KOPT-K1 (cell line): Measurements from ENCODE around the gene KLK15.

Experiments
- H3K27ac ChIP-seq: fragments of 200-600 bp; sonication (generic); 2 replicates; pipeline ENCODE4 v1.5.1; 2016; ENCODE audit warnings: antibody characterized with exemption, mild to moderate bottlenecking, low read depth, low read length; ENCODE audit not compliant: poor library complexity, severe bottlenecking
- H3K36me3 ChIP-seq: fragments of 200-600 bp; sonication (generic); 2 replicates; pipeline ENCODE4 v1.5.1; 2017; ENCODE audit warnings: antibody characterized with exemption, mild to moderate bottlenecking, low read length, moderate library complexity; ENCODE audit not compliant: insufficient read depth
- H3K9me3 ChIP-seq: fragments of 200-600 bp; sonication (generic); 2 replicates; pipeline ENCODE4 v1.5.1; 2017; ENCODE audit warnings: antibody characterized with exemption, low read length, mild to moderate bottlenecking; ENCODE audit not compliant: insufficient read depth, poor library complexity, severe bottlenecking

The KLK15 gene

GRCh38 chr19:50857366-50857765 is 24.0 kb upstream of the KLK15 start:
- H3K9me3 ChIP-seq, result no peaks in the 10 kb centered on the region
- H3K36me3 ChIP-seq, result no peaks in the 10 kb centered on the region
- H3K27ac ChIP-seq, result no peak overlapping the region

- no peak within 1 kb of the TSS for H3K27ac ChIP-seq
- no peaks in the 10 kb centered on the region for H3K36me3 ChIP-seq
Observed at GRCh38 chr19:50854636-50855410, 21.4 kb upstream of the KLK15 start, which contains the start of gene KLK3. Gene KLK3 (plus strand): TSS chr19:50854915. CDS start chr19:50854956, 41 bp downstream.

GRCh38 chr19:50851620-50852019 is 18.2 kb upstream of the KLK15 start:
- Histone ChIP-seq H3K27ac (no peak overlapping the region), H3K9me3 (no peaks in the 10 kb centered on the region), H3K36me3 (no peaks in the 10 kb centered on the region)

More at GRCh38 chr19:50854636-50855410, 21.4 kb upstream of the KLK15 start, which contains the start of gene KLK3:
- H3K9me3 ChIP-seq, result no peaks in the 10 kb centered on the region

- no peaks in the 10 kb centered on the region for H3K9me3 ChIP-seq
- H3K36me3 ChIP-seq, result no peaks in the 10 kb centered on the region
- no peak overlapping the region for H3K27ac ChIP-seq
Observed at GRCh38 chr19:50850738-50851137, 17.4 kb upstream of the KLK15 start.

GRCh38 chr19:50844296-50844935 is 11.0 kb upstream of the KLK15 start:
- Histone ChIP-seq H3K27ac (no peak overlapping the region), H3K9me3 (peaks cover 19% of the 10 kb centered on the region), H3K36me3 (no peaks in the 10 kb centered on the region)

GRCh38 chr19:50843701-50844221 is 10.4 kb upstream of the KLK15 start:
- Histone ChIP-seq H3K36me3 (no peaks in the 10 kb centered on the region), H3K27ac (no peak overlapping the region)

GRCh38 chr19:50843205-50843604 is 9.8 kb upstream of the KLK15 start:
- peaks cover 19% of the 10 kb centered on the region for H3K9me3 ChIP-seq
- no peak overlapping the region for H3K27ac ChIP-seq
- no peaks in the 10 kb centered on the region for H3K36me3 ChIP-seq

More at GRCh38 chr19:50843701-50844221, 10.4 kb upstream of the KLK15 start:
- peaks cover 19% of the 10 kb centered on the region for H3K9me3 ChIP-seq

- Histone ChIP-seq H3K9me3 (peaks cover 19% of the 10 kb centered on the region), H3K36me3 (no peaks in the 10 kb centered on the region), H3K27ac (no peak overlapping the region)
Observed at GRCh38 chr19:50842130-50842529, 8.8 kb upstream of the KLK15 start.

GRCh38 chr19:50839712-50840655 is 6.6 kb upstream of the KLK15 start:
- no peaks in the 10 kb centered on the region for H3K36me3 ChIP-seq
- no peak overlapping the region for H3K27ac ChIP-seq
- H3K9me3 ChIP-seq, result peaks cover 19% of the 10 kb centered on the region

- no peaks in the 10 kb centered on the region for H3K36me3 ChIP-seq
- no peak overlapping the region for H3K27ac ChIP-seq
- H3K9me3 ChIP-seq, result peaks cover 4% of the 10 kb centered on the region
Observed at GRCh38 chr19:50838239-50838638, 4.9 kb upstream of the KLK15 start.

GRCh38 chr19:50837300-50837699 is 3.9 kb upstream of the KLK15 start:
- no peaks in the 10 kb centered on the region for H3K9me3 ChIP-seq
- no peaks in the 10 kb centered on the region for H3K36me3 ChIP-seq
- H3K27ac ChIP-seq, result no peak overlapping the region

- Histone ChIP-seq H3K36me3 (no peaks in the 10 kb centered on the region), H3K27ac (no peak overlapping the region), H3K9me3 (no peaks in the 10 kb centered on the region)
Observed at GRCh38 chr19:50836543-50837195, 3.3 kb upstream of the KLK15 start.

- Histone ChIP-seq H3K36me3 (no peaks in the 10 kb centered on the region), H3K27ac (no peak overlapping the region), H3K9me3 (no peaks in the 10 kb centered on the region)
Observed at GRCh38 chr19:50835785-50836542, 2.6 kb upstream of the KLK15 start.
